ENCODE measurements around the gene GTF3C4. TPM values are rescaled to one million over a fixed set of nuclear protein-coding genes. Genes with fewer than 3 reads are reported as not detected.

GTF3C4 gene
- total and polyA plus RNA-seq, 4 donors = 3.1 to 18.7 (median 10.8) TPM

DNA sequence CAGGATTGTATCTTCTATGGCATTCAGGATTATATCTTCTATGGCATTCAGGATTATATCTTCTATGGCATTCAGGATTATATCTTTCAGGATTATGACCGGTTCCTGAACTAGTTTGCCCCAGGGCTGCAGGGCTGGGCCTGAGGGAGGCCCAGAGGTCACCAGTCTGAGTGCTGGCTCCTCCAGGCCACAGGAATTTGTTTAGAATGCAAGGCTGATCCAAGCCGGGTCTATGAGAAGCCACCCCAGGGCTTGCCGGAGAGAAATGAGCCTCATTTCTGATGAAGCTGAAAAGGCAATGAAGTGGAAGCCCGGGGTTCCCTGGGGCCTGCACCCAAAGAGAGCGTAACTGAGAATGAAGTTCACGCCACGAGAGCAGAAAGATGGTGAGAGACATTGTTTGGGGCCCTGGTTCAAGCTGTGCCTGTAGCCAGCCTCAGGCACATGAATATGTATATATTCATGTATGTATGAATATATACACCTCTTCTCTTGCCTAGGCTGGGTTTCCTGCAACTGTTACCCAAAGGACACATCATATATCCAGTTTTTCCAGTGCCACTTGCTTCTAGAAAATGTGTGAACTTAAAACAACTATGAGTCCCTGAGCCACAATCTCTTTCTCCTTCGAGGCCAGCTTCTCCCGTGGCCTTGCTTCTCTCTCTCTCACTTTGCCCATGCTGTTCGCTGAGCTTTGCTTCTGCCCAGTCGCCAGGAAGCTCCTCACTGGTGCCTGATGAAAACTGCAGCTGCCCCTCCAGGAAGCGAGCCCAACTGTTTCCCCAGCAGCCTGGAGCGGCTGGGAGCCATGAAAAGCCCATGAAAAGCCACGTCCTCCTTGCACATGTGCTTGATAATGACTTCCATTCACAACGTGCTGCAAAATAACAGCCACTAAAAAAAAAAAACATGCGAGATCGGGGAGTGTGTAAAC lies 62.3 kb downstream of the GTF3C4 start:
- no peak for ATAC-seq (ENCODE audit: insufficient read depth, low FRiP score)
- H3K36me3 ChIP-seq (ENCODE audit: control insufficient read depth in 4 of 4, insufficient read depth in 4 of 4, low read length in 4 of 4) = no peaks in the 10 kb centered on the region
- 60 to 70% methylated on average over 17 of the region's 17 CpGs for WGBS, 2 donors
- H3K4me1 ChIP-seq (ENCODE audit: control insufficient read depth in 5 of 5, insufficient read depth in 5 of 5, low read length in 5 of 5) = peaks cover 0 to 10% (median 0%) of the 10 kb centered on the region in 5 donors
- TF ChIP-seq, protein P1, sequence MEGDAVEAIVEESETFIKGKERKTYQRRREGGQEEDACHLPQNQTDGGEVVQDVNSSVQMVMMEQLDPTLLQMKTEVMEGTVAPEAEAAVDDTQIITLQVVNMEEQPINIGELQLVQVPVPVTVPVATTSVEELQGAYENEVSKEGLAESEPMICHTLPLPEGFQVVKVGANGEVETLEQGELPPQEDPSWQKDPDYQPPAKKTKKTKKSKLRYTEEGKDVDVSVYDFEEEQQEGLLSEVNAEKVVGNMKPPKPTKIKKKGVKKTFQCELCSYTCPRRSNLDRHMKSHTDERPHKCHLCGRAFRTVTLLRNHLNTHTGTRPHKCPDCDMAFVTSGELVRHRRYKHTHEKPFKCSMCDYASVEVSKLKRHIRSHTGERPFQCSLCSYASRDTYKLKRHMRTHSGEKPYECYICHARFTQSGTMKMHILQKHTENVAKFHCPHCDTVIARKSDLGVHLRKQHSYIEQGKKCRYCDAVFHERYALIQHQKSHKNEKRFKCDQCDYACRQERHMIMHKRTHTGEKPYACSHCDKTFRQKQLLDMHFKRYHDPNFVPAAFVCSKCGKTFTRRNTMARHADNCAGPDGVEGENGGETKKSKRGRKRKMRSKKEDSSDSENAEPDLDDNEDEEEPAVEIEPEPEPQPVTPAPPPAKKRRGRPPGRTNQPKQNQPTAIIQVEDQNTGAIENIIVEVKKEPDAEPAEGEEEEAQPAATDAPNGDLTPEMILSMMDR (IDR thresholded peaks at IDR 0.05; ENCODE audit: control extremely low read depth, extremely low read depth) = no peak
- peaks cover 0 to 3% (median 0%) of the 10 kb centered on the region in 3 donors for H3K27me3 ChIP-seq (ENCODE audit: control insufficient read depth in 3 of 3, insufficient read depth in 3 of 3, low read length in 2 of 3)
- no peak overlapping the region for H3K4me3 ChIP-seq
- H3K27ac ChIP-seq (ENCODE audit: low read depth in 1 of 2, low read length in 1 of 2) = no peak overlapping the region
- no peak overlapping the region for H3K9ac ChIP-seq (ENCODE audit: insufficient read depth in 1 of 2, low read length in 2 of 2)
- DNase-seq = peak in 1 of 3 donors; percentile 45
- H3K9me3 ChIP-seq (ENCODE audit: control insufficient read depth in 4 of 4, insufficient read depth in 3 of 4, low read length in 3 of 4) = no peaks in the 10 kb centered on the region

DNA sequence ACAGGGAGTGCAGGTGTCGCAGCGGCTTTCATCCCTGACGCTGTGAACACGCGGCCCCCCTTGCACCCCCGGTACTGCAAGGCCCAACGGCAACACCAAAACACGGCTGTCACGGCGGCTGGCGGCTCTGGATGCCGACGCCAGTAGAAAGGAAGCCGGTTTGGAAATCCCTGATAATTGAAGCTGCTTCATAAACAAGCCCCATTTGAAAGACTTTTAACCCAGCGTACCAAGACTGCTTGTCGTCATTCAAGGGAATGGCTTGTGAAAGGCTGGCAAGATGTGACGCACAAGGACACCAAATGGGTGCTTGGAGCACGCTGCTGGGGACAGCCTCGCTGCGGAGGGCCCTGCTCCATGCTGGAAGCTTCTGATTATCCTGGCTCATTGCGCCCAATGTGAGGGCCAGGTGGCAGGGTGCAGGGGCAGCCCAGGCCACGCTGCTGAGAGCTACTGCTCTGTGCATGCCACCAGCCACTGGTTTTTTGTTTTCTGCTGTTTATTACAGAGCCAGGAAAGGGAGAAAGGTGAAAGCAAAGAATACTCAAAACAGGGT lies 63.1 kb downstream of the GTF3C4 start:
- DNase-seq (peak in 2 of 3 donors; percentile 36 to 58), ATAC-seq (ENCODE audit: insufficient read depth, low FRiP score) (no peak)
- Histone ChIP-seq H3K9me3 (ENCODE audit: control insufficient read depth in 4 of 4, insufficient read depth in 3 of 4, low read length in 3 of 4) (no peaks in the 10 kb centered on the region), H3K4me1 (ENCODE audit: control insufficient read depth in 5 of 5, insufficient read depth in 5 of 5, low read length in 5 of 5) (peaks cover 0 to 10% (median 0%) of the 10 kb centered on the region in 5 donors), H3K36me3 (ENCODE audit: control insufficient read depth in 4 of 4, insufficient read depth in 4 of 4, low read length in 4 of 4) (no peaks in the 10 kb centered on the region), H3K27ac (ENCODE audit: low read depth in 1 of 2, low read length in 1 of 2) (no peak overlapping the region), H3K27me3 (ENCODE audit: control insufficient read depth in 3 of 3, insufficient read depth in 3 of 3, low read length in 2 of 3) (no peaks in the 10 kb centered on the region), H3K9ac (ENCODE audit: insufficient read depth in 1 of 2, low read length in 2 of 2) (no peak overlapping the region), H3K4me3 (no peak overlapping the region)
- 69 to 80% methylated on average over 22 of the region's 22 CpGs for WGBS, 2 donors
- TF ChIP-seq, protein P1 (IDR thresholded peaks at IDR 0.05; ENCODE audit: control extremely low read depth, extremely low read depth) = no peak

DNA sequence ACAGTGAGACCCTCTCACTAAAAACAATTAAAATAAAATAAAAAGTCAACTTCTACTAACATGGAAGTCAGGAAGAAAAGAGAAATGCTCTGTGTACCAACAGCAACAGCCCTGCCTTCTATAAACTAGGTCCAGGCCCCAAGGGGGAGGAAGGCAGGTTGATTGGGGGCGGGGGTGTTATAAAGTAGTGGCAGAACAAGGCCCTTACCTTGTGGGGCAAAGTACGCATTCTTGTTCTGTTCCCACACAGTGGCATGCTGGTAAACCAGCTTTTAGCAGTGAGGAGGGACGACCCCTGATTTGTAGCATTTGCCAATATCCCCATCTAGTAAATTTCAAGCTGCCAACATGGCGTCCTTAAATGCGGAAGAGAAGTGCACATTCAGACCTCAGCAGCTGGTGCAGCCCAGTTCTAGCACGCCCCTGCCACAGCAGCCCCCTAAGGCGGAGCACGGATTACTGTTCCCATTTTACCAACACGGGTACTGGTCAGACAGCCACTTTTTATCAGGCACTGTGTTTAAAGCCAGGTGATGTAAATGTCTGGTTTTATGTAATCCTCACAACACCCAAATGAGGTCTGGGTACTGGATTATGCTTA lies 69.5 kb downstream of the GTF3C4 start:
- Histone ChIP-seq H3K9me3 (ENCODE audit: control insufficient read depth in 4 of 4, insufficient read depth in 3 of 4, low read length in 3 of 4) (no peaks in the 10 kb centered on the region), H3K27ac (ENCODE audit: low read depth in 1 of 2, low read length in 1 of 2) (no peak overlapping the region), H3K36me3 (ENCODE audit: control insufficient read depth in 4 of 4, insufficient read depth in 4 of 4, low read length in 4 of 4) (no peaks in the 10 kb centered on the region), H3K27me3 (ENCODE audit: control insufficient read depth in 3 of 3, insufficient read depth in 3 of 3, low read length in 2 of 3) (peaks cover 0 to 28% (median 25%) of the 10 kb centered on the region in 3 donors), H3K4me3 (no peak overlapping the region), H3K9ac (ENCODE audit: insufficient read depth in 1 of 2, low read length in 2 of 2) (no peak overlapping the region), H3K4me1 (ENCODE audit: control insufficient read depth in 5 of 5, insufficient read depth in 5 of 5, low read length in 5 of 5) (peaks cover 0 to 11% (median 2%) of the 10 kb centered on the region in 5 donors)
- WGBS, 2 donors = 91 to 92% methylated on average over 9 of the region's 9 CpGs
- TF ChIP-seq, protein P1 (IDR thresholded peaks at IDR 0.05; ENCODE audit: control extremely low read depth, extremely low read depth) = no peak
- DNase-seq (no peak), ATAC-seq (ENCODE audit: insufficient read depth, low FRiP score) (no peak)
